ENCODE results near the gene PACS2.
"Not testable (repeated sequence)": the region's sequence is repeated elsewhere in the genome, so short reads cannot be mapped to it uniquely, and the experiment has no call there.

Gene PACS2

DNA sequence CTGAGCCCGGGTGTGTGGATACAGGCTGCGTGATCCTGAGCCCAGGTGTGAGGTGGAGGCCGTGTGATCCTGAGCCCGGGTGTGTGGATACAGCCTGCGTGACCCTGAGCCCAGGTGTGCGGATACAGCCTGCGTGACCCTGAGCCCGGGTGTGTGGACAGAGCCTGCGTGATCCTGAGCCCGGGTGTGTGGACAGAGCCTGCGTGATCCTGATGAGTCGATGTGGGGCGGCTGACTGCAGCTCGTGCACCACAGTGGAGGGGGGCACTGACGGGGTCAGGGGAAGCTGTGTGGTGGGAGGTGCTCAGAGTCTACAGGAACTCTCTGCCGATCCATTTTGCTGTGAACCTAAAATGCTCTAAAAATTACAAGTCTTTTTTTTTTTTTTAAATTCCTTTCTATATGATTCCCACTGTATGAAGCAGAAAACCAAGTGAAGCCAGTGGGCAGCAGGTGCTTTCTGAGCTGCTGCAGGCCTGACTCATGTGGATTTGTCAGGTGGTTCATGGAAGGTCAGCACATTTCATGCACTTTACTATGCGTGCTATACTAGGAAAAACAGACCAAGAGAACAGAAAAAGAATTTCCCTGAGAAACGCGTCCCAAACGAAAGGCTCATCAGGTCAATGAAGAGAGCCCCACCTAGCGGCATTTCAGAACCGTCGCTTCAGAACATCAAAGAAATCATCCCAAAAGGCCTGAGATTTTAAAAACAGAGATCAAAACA is 33.0 kb upstream of the PACS2 start:
- H3K4me1 ChIP-seq (ENCODE audit: insufficient read depth, low read length) = peaks cover 17% of the 10 kb centered on the region
- no peaks in the 10 kb centered on the region for H3K9me3 ChIP-seq (ENCODE audit: low read length)
- H3K36me3 ChIP-seq (ENCODE audit: insufficient read depth, low read length) = peaks cover 5% of the 10 kb centered on the region
- no peaks in the 10 kb centered on the region for H3K27me3 ChIP-seq (ENCODE audit: insufficient read depth, low read length)
- no peak overlapping the region for H2AFZ ChIP-seq (ENCODE audit: low read depth, low read length)
- no peak overlapping the region for H3K4me3 ChIP-seq (ENCODE audit: low read length)

DNA sequence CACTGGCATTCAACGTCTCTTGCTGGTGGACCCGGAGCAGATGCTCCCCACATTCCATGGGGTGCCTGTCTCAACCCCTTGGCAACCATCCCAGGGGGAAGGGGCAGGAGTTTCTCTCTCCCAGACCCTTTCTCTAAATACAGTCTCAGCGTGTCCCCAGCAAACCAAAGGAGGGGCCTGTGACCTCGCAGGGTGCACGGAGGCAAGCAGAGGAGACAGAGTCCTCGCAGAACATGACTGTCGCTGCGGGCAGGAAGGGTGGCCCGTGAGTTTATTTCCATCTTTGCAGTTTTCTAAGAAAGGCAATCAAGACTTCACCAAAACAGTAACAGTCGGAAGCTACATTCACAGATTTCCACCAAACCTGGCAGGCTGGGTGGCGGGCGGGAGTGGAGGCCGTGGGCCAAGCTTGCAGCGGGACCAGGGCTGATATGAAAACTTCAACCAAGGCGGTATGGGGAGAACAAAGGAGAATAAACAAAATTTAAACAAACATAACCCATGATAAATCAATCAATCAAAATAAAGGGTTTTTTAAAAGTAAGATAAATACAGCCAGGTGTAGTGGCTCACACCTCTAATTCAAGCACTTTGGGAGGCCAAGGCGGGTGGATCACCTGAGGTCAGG is 32.3 kb upstream of the PACS2 start:
- Histone ChIP-seq H3K4me1 (ENCODE audit: insufficient read depth, low read length) (peaks cover 17% of the 10 kb centered on the region), H3K4me3 (ENCODE audit: low read length) (no peak overlapping the region), H3K27me3 (ENCODE audit: insufficient read depth, low read length) (no peaks in the 10 kb centered on the region), H2AFZ (ENCODE audit: low read depth, low read length) (no peak overlapping the region), H3K9me3 (ENCODE audit: low read length) (no peaks in the 10 kb centered on the region), H3K36me3 (ENCODE audit: insufficient read depth, low read length) (peaks cover 5% of the 10 kb centered on the region)

DNA sequence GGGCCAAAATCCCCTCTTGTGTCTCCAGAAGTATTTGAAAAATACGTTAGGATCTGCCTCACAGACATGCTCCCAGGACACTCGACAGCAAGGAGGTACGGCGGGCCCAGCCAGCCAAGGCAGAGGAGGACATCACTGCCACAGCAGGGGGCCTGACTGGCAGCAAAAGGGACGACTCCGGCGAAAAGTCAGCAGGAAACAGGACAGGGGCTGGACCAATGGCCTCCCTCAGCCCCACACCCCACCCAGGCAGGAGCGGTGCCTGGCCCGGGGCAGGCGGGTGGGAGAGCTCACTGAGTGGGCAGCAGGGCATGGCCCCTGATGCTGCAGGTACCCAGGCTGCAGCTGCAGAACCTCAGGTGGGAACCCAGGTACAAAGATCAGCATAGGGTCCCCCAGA is 31.5 kb upstream of the PACS2 start:
- Histone ChIP-seq H3K27me3 (ENCODE audit: insufficient read depth, low read length) (no peaks in the 10 kb centered on the region), H3K36me3 (ENCODE audit: insufficient read depth, low read length) (peaks cover 5% of the 10 kb centered on the region), H2AFZ (ENCODE audit: low read depth, low read length) (no peak overlapping the region), H3K4me1 (ENCODE audit: insufficient read depth, low read length) (peaks cover 17% of the 10 kb centered on the region), H3K9me3 (ENCODE audit: low read length) (no peaks in the 10 kb centered on the region), H3K4me3 (ENCODE audit: low read length) (no peak overlapping the region)

DNA sequence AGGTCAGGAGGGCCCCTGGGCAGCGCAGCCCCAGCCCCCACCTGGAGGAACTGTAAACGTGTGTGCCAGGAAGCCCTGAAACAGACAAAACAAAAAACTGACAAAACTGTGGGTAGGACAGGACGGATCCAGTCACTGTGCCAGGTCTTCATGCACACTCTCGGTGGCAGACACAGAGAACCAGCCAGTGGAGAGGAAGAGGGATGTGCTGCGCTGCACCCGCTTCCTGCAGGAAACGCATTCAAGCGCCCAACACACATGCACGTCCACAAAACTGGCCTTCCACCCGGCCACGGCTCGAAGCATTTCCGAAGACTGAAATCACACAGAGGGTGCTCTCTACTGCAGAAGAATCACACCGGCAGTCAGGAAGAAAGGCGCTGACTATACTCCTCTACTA is 30.6 kb upstream of the PACS2 start:
- Histone ChIP-seq H2AFZ (ENCODE audit: low read depth, low read length) (no peak overlapping the region), H3K27me3 (ENCODE audit: insufficient read depth, low read length) (no peaks in the 10 kb centered on the region), H3K4me3 (ENCODE audit: low read length) (no peak overlapping the region), H3K36me3 (ENCODE audit: insufficient read depth, low read length) (peaks cover 5% of the 10 kb centered on the region), H3K4me1 (ENCODE audit: insufficient read depth, low read length) (peaks cover 17% of the 10 kb centered on the region), H3K9me3 (ENCODE audit: low read length) (no peaks in the 10 kb centered on the region)

DNA sequence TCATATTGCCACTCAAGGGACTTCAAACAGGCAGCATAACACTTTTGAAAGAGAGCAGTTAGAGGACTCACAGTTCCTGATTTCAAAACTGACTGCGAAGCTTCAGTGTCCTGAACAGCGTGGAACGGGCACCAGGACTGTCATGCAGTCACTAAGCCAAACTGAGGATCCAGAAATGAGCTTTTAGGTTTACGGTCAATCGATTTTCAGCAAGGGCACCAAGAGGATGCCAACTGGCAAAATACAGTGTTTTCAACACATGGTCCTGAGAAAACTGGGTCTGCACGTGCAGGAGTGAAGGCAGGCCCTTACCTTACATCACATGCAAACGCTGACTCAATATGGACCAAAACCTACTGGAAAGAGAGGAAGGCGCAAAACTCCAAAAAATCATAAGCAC is 29.4 kb upstream of the PACS2 start:
- no peak overlapping the region for H3K4me3 ChIP-seq (ENCODE audit: low read length)
- peaks cover 5% of the 10 kb centered on the region for H3K36me3 ChIP-seq (ENCODE audit: insufficient read depth, low read length)
- peaks cover 17% of the 10 kb centered on the region for H3K4me1 ChIP-seq (ENCODE audit: insufficient read depth, low read length)
- H2AFZ ChIP-seq (ENCODE audit: low read depth, low read length) = no peak overlapping the region
- no peaks in the 10 kb centered on the region for H3K27me3 ChIP-seq (ENCODE audit: insufficient read depth, low read length)
- H3K9me3 ChIP-seq (ENCODE audit: low read length) = no peaks in the 10 kb centered on the region

DNA sequence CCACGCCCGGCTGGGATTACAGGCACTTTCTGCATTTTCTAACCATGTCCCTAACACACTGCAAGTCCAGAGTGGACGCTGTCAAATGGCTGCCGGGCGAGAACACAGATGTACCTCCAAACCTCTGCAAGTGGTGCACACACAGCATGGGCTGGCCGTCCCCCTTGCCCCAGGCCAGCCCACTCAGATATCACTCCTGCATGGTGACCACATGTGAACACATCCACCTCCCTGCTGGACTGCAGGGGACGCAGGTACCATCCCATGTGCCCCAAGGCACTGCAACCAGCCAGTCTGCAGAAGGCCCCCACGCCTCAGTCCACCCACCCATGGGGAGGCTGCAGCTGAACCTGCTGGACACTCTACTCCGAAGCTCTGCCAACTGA is 27.8 kb upstream of the PACS2 start:
- Histone ChIP-seq H2AFZ (ENCODE audit: low read depth, low read length) (no peak overlapping the region), H3K9me3 (ENCODE audit: low read length) (no peaks in the 10 kb centered on the region), H3K27me3 (ENCODE audit: insufficient read depth, low read length) (no peaks in the 10 kb centered on the region), H3K36me3 (ENCODE audit: insufficient read depth, low read length) (peaks cover 5% of the 10 kb centered on the region), H3K4me1 (ENCODE audit: insufficient read depth, low read length) (peaks cover 9% of the 10 kb centered on the region), H3K4me3 (ENCODE audit: low read length) (no peak overlapping the region)

DNA sequence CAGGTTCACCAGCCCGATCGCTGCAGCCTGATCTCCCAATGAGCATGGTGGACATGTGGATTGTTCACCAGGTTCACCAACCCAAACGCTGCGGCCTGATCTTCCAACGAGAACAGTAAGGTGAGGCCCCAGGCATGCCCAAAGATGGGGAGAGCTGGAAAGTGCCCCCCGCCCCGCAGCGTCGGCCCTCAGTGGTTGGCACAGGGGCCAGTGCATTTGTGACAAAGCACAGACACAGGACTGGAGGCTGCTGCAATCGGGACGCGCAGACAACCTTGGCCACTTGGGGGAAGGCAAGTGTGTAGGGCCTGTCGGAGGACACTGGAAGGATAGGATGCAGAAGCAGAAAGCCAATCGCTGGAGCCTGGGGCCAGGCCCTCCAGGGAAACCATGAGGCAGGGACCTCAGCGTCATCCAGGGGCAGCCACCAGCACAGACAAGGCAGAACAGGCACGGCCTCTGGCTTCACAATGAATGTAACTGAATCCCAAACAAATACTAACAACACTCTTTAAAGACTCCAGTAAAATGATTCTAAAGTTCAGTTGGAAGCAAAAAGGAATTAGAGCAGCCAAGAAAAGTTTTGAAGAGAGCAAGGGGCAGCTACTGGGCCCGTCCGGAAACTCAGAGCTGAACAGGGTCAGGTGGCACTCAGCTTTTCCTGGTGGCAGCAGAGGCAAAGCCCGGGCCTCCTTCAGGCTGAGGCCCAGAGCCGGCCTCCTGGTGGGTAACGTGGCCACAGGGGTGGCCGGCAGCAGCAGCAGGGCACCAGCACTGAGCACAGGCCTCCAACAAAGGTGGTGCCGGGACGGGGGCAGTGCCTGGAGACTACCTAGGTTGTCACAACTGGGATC is 27.1 kb upstream of the PACS2 start:
- no peaks in the 10 kb centered on the region for H3K9me3 ChIP-seq (ENCODE audit: low read length)
- no peak overlapping the region for H3K4me3 ChIP-seq (ENCODE audit: low read length)
- H3K4me1 ChIP-seq (ENCODE audit: insufficient read depth, low read length) = peaks cover 3% of the 10 kb centered on the region
- no peak overlapping the region for H2AFZ ChIP-seq (ENCODE audit: low read depth, low read length)
- no peaks in the 10 kb centered on the region for H3K27me3 ChIP-seq (ENCODE audit: insufficient read depth, low read length)
- peaks cover 5% of the 10 kb centered on the region for H3K36me3 ChIP-seq (ENCODE audit: insufficient read depth, low read length)

DNA sequence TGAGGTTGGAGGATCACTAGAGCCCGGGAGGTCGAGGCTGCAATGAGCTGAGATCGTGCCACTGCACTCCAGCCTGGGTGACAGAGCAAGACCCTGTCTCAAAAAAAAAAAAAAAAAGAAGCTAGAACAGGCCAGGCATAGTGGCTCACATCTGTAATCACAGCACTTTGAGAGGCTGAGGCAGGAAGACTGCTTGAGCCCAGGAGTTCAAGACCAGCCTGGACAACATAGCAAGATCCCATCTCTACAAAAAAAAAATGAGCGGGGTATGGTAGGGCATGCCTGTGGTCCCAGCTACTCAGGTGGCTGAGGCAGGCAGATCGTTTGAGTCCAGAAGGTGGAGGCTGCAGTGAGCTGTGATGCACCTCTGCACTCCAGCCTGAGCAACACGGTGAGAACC is 25.6 kb upstream of the PACS2 start:
- not testable (repeated sequence) for H3K36me3 ChIP-seq (ENCODE audit: insufficient read depth, low read length); H3K4me3 ChIP-seq (ENCODE audit: low read length); H3K4me1 ChIP-seq (ENCODE audit: insufficient read depth, low read length); H3K27me3 ChIP-seq (ENCODE audit: insufficient read depth, low read length); H2AFZ ChIP-seq (ENCODE audit: low read depth, low read length); H3K9me3 ChIP-seq (ENCODE audit: low read length)

DNA sequence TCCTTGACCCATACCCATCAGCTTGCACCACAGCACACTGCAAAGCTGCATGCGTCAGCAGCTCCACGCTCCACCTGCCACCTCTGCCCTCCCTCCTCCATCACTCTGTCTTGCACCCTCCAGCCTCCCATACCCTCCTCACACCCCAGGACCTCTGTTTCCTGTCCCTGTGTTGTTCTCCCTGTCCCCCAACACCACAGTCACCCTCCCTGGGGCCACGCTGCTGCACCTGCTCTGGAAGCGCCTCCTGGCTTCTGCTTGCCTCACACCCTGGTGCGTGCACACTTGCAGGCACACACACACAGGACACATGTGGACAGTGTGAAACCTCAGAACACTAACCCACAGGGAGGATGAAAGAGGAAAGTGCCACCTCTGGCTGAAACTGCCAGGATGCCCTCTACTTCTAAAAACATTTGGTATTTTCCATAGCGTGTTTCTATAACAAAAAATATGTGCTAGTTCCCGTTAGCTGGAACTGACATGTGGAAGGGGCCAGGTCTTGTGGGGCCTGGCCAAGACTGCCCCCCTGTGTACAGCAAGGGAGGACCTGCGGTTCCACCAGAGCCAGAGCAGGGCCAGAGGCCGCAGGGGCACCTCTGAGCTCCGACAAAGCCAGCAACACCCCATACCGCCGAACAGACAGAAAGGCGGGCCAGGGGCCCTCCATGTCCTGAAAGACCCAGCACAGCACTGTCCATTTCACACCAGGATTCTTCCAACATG is 23.8 kb upstream of the PACS2 start:
- Histone ChIP-seq H3K27me3 (ENCODE audit: insufficient read depth, low read length) (no peaks in the 10 kb centered on the region), H2AFZ (ENCODE audit: low read depth, low read length) (no peak overlapping the region), H3K9me3 (ENCODE audit: low read length) (no peaks in the 10 kb centered on the region), H3K4me3 (ENCODE audit: low read length) (no peak overlapping the region), H3K36me3 (ENCODE audit: insufficient read depth, low read length) (peaks cover 3% of the 10 kb centered on the region), H3K4me1 (ENCODE audit: insufficient read depth, low read length) (peaks cover 7% of the 10 kb centered on the region)

DNA sequence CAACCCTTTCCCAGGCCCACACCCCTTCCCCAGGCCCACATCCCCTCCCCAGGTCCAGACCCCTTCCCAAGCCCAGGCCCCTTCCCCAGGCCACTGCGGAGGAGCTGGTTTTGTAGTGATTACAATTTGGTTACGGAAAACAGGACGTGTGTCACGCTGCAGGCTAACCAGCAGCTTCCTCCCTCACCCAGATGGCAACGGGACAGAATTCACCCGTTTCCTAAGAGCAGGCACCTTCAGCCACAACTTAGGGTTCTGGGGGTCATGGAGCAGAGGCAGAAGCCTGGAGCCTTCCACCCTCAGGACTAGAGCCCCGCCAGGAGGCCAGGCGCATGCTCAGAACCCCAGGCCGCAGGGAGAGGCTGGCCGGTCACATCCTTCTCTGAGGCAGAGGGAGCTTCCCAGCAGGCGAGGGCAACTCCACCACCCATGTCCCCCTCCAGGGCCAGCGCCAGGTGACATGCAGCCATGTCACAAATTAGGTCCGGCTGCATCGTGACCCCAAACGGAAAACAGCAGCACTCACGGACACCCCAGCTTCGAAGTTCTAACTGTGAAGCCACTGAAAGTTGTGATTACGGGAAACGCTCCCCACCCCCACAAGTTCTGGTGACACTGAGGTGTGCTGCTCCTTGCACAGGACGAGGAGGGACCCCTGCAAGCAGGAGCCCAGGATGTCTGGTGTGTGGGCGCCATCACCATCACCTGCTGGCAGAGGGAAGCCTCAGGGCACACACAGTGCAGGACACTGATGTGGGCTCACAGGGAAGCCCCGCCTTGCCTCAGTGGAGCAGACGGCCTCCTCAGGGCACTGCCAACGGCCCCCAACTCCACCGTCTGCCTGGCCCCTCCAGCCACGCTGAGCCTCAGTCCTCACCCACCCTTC is 21.5 kb upstream of the PACS2 start:
- H3K4me3 ChIP-seq (ENCODE audit: low read length) = no peak overlapping the region
- peaks cover 7% of the 10 kb centered on the region for H3K4me1 ChIP-seq (ENCODE audit: insufficient read depth, low read length)
- H3K9me3 ChIP-seq (ENCODE audit: low read length) = no peaks in the 10 kb centered on the region
- no peaks in the 10 kb centered on the region for H3K36me3 ChIP-seq (ENCODE audit: insufficient read depth, low read length)
- no peak overlapping the region for H2AFZ ChIP-seq (ENCODE audit: low read depth, low read length)
- H3K27me3 ChIP-seq (ENCODE audit: insufficient read depth, low read length) = no peaks in the 10 kb centered on the region

DNA sequence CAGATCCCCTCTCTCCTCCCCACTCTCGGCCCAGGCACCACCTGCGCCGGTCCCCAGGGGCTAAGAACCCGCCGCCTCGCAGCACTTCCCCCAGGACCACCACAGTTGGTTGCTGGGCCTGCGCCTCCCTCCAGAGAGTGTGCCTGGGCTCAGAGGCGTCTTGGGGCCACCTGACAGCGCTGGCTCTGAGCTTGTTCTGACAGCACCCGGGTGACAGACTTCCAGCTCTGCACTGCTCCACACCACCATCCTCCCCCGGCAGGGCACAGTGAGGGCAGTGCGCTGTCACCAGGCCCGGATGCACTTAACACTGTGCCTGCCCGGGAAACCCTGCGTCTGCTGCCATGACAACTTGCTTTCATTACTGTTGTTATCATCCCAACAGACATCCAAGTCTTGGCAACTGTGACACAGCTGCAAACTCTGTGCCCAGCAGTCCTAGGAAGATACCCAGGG is 20.4 kb upstream of the PACS2 start:
- H3K4me3 ChIP-seq (ENCODE audit: low read length) = no peak overlapping the region
- H3K36me3 ChIP-seq (ENCODE audit: insufficient read depth, low read length) = no peaks in the 10 kb centered on the region
- H2AFZ ChIP-seq (ENCODE audit: low read depth, low read length) = no peak overlapping the region
- H3K27me3 ChIP-seq (ENCODE audit: insufficient read depth, low read length) = no peaks in the 10 kb centered on the region
- peaks cover 7% of the 10 kb centered on the region for H3K4me1 ChIP-seq (ENCODE audit: insufficient read depth, low read length)
- no peaks in the 10 kb centered on the region for H3K9me3 ChIP-seq (ENCODE audit: low read length)

DNA sequence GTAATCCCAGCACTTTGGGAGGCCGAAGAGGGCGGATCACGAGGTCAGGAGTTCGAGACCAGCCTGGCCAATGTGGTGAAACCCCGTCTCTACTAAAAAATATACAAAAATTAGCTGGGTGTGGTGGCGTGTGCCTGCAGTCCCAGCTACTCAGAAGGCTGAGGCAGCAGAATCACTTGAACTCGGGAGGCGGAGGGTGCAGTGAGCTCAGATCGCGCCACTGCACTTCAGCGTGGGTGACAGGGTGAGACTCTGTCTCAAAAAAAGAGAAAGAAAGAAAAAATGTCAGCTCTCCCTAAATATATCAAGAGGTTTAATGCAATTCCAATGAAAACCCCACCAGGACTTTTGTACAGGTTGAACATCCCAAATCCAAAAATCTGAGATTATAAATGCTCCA is 17.2 kb upstream of the PACS2 start:
- peaks cover 11% of the 10 kb centered on the region for H3K4me1 ChIP-seq (ENCODE audit: insufficient read depth, low read length)
- H3K36me3 ChIP-seq (ENCODE audit: insufficient read depth, low read length); H3K4me3 ChIP-seq (ENCODE audit: low read length); H2AFZ ChIP-seq (ENCODE audit: low read depth, low read length); H3K9me3 ChIP-seq (ENCODE audit: low read length); H3K27me3 ChIP-seq (ENCODE audit: insufficient read depth, low read length): not testable (repeated sequence)
